CD4-positive, CD25-positive, alpha-beta regulatory T cell (primary cell): ENCODE results near the gene BRD7. TPM values are rescaled to one million over a fixed set of nuclear protein-coding genes. Genes with fewer than 3 reads are reported as not detected.

Experiments used
- ATAC-seq, 2 donors: fragments of 150-1000 bp; cut with Tn5 transposase; one replicate each; pipeline ENCODE4 v1.10.0; 2021; ENCODE audit warnings: low read depth in 2 of 2, moderate number of reproducible peaks in 2 of 2, moderate library complexity in 1 of 2
- DNase-seq, 3 donors: peaks; one replicate each; pipeline versions ENCODE4 v3.0.0 to v3.0.0-alpha.2; 2012 to 2022; ENCODE audit warnings: mixed read lengths in 1 of 3
- H3K27ac ChIP-seq: one replicate; pipeline ENCODE4 v1.7.0; 2013; ENCODE audit warnings: mild to moderate bottlenecking, low read length; ENCODE audit not compliant: insufficient read depth, poor library complexity, severe bottlenecking
- H3K27me3 ChIP-seq: one replicate; pipeline ENCODE4 v1.7.0; 2013; ENCODE audit warnings: low read length; ENCODE audit not compliant: control insufficient read depth, insufficient read depth
- H3K36me3 ChIP-seq: one replicate; pipeline ENCODE4 v1.7.0; 2013; ENCODE audit warnings: mild to moderate bottlenecking, low read length, moderate library complexity; ENCODE audit not compliant: control insufficient read depth, insufficient read depth
- H3K4me1 ChIP-seq: 2 replicates; pipeline ENCODE4 v1.7.0; 2013; ENCODE audit warnings: mild to moderate bottlenecking, low read length; ENCODE audit not compliant: insufficient read depth, control insufficient read depth, poor library complexity, severe bottlenecking
- H3K4me3 ChIP-seq: one replicate; pipeline ENCODE4 v1.7.0; 2013; ENCODE audit warnings: low read depth, mild to moderate bottlenecking, low read length, moderate library complexity
- H3K9me3 ChIP-seq, 2 experiments: 1 replicate in 1 of 2; 2 replicates in 1 of 2; pipeline ENCODE4 v1.7.0; 2013; ENCODE audit warnings: low read length in 2 of 2, mild to moderate bottlenecking in 1 of 2, moderate library complexity in 1 of 2; ENCODE audit not compliant: control insufficient read depth in 2 of 2
- H3K27ac Mint-ChIP-seq, 3 donors: one replicate each; pipeline ENCODE4 v1.8.0; 2020 to 2022; ENCODE audit warnings: mild to moderate bottlenecking in 3 of 3, mixed read lengths in 3 of 3, moderate library complexity in 2 of 3
- H3K27me3 Mint-ChIP-seq: one replicate; pipeline ENCODE4 v1.8.0; 2022; ENCODE audit warnings: mild to moderate bottlenecking, mixed read lengths
- H3K36me3 Mint-ChIP-seq: one replicate; pipeline ENCODE4 v1.8.0; 2020; ENCODE audit warnings: mixed read lengths
- H3K4me1 Mint-ChIP-seq, 4 donors: one replicate each; pipeline ENCODE4 v1.8.0; 2020 to 2022; ENCODE audit warnings: mixed read lengths in 4 of 4, mild to moderate bottlenecking in 1 of 4
- H3K4me3 Mint-ChIP-seq, 4 donors: one replicate each; pipeline ENCODE4 v1.8.0; 2020 to 2022; ENCODE audit warnings: mild to moderate bottlenecking in 4 of 4, mixed read lengths in 4 of 4, moderate library complexity in 3 of 4
- H3K9me3 Mint-ChIP-seq, 7 donors: one replicate each; pipeline ENCODE4 v1.8.0; 2020 to 2022; ENCODE audit warnings: mixed read lengths in 7 of 7, mild to moderate bottlenecking in 3 of 7, moderate library complexity in 2 of 7
- polyA plus RNA-seq, 4 donors: library from polyadenylated mRNA; unstranded; fragments of 300-500 nt; fragmentation: Illumina TruSeq; gene quantifications; one replicate each; pipeline ENCODE4 v1.2.3, GENCODE V29; 2021
- total RNA-seq: library from RNA; stranded (reverse); gene quantifications from one replicate; pipeline ENCODE4 v1.2.3, GENCODE V29; 2022

The BRD7 gene
- total and polyA plus RNA-seq, 5 donors from 2014 or later = 23.3 to 88.6 (median 37.4) TPM

- Mint-ChIP-seq H3K36me3 (peaks cover 53% of the 10 kb centered on the region), H3K9me3 (peaks cover 0 to 2% (median 0%) of the 10 kb centered on the region in 7 donors), H3K4me3 (peak overlapping the region in 1 of 4 donors; percentile 74), H3K4me1 (peaks cover 39 to 64% (median 55%) of the 10 kb centered on the region in 4 donors), H3K27me3 (no peaks in the 10 kb centered on the region), H3K27ac (peak overlapping the region; percentile 89 to 94 (median 93))
- Histone ChIP-seq H3K4me1 (peaks cover 50% of the 10 kb centered on the region), H3K27me3 (no peaks in the 10 kb centered on the region), H3K9me3 (no peaks in the 10 kb centered on the region), H3K4me3 (no peak overlapping the region), H3K36me3 (peaks cover 30% of the 10 kb centered on the region), H3K27ac (peak overlapping the region; percentile 90)
- DNase-seq (no peak), ATAC-seq (no peak)
These were observed 34.4 kb downstream of the BRD7 start for GRCh38 chr16:50334106-50334975.

- no peaks in the 10 kb centered on the region for H3K27me3 Mint-ChIP-seq
- Histone ChIP-seq H3K4me3 (no peak overlapping the region), H3K9me3 (no peaks in the 10 kb centered on the region), H3K27ac (no peak overlapping the region), H3K27me3 (no peaks in the 10 kb centered on the region), H3K4me1 (peaks cover 39% of the 10 kb centered on the region), H3K36me3 (peaks cover 38% of the 10 kb centered on the region)
- peak overlapping the region in 1 of 3 donors; percentile 42 for H3K27ac Mint-ChIP-seq
- DNase-seq = no peak
- peaks cover 0 to 2% (median 0%) of the 10 kb centered on the region in 7 donors for H3K9me3 Mint-ChIP-seq
- no peak overlapping the region for H3K4me3 Mint-ChIP-seq
- H3K36me3 Mint-ChIP-seq = peaks cover 44% of the 10 kb centered on the region
- no peak for ATAC-seq
- peaks cover 31 to 58% (median 51%) of the 10 kb centered on the region in 4 donors for H3K4me1 Mint-ChIP-seq
These were observed 36.2 kb downstream of the BRD7 start for GRCh38 chr16:50332599-50332998.

GRCh38 chr16:50331570-50331969 is 37.2 kb downstream of the BRD7 start:
- no peak overlapping the region for H3K4me3 Mint-ChIP-seq
- H3K36me3 Mint-ChIP-seq = peaks cover 43% of the 10 kb centered on the region
- no peak overlapping the region for H3K27ac ChIP-seq

GRCh38 chr16:50329446-50330189 is 39.2 kb downstream of the BRD7 start:
- peaks cover 21% of the 10 kb centered on the region for H3K4me1 ChIP-seq
- H3K36me3 ChIP-seq = peaks cover 49% of the 10 kb centered on the region
- H3K27me3 Mint-ChIP-seq = no peaks in the 10 kb centered on the region
- H3K9me3 Mint-ChIP-seq = no peaks in the 10 kb centered on the region
- H3K36me3 Mint-ChIP-seq = peaks cover 39% of the 10 kb centered on the region
- peak overlapping the region in 1 of 4 donors; percentile 46 for H3K4me3 Mint-ChIP-seq
- peak overlapping the region; percentile 28 for H3K27ac ChIP-seq
- peak overlapping the region; percentile 58 to 78 (median 73) for H3K27ac Mint-ChIP-seq
- no peaks in the 10 kb centered on the region for H3K27me3 ChIP-seq
- no peaks in the 10 kb centered on the region for H3K9me3 ChIP-seq
- H3K4me3 ChIP-seq = no peak overlapping the region
- ATAC-seq = no peak
- no peak for DNase-seq
- peaks cover 22 to 47% (median 44%) of the 10 kb centered on the region in 4 donors for H3K4me1 Mint-ChIP-seq

More at GRCh38 chr16:50331570-50331969, 37.2 kb downstream of the BRD7 start:
- Mint-ChIP-seq H3K4me1 (peaks cover 33 to 57% (median 52%) of the 10 kb centered on the region in 4 donors), H3K9me3 (peaks cover 0 to 2% (median 0%) of the 10 kb centered on the region in 7 donors), H3K27ac (peak overlapping the region in 1 of 3 donors; percentile 94), H3K27me3 (no peaks in the 10 kb centered on the region)
- Histone ChIP-seq H3K27me3 (no peaks in the 10 kb centered on the region), H3K4me3 (no peak overlapping the region), H3K36me3 (peaks cover 38% of the 10 kb centered on the region), H3K9me3 (no peaks in the 10 kb centered on the region), H3K4me1 (peaks cover 37% of the 10 kb centered on the region)
- DNase-seq (no peak), ATAC-seq (no peak)

GRCh38 chr16:50326835-50327465 is 41.8 kb downstream of the BRD7 start:
- peak; percentile 58 to 90 (median 79) for DNase-seq
- Mint-ChIP-seq H3K9me3 (no peaks in the 10 kb centered on the region), H3K4me3 (peak overlapping the region in 3 of 4 donors; percentile 7 to 48 (median 11)), H3K27ac (peak overlapping the region; percentile 73 to 94 (median 79)), H3K4me1 (peaks cover 25 to 56% (median 48%) of the 10 kb centered on the region in 4 donors), H3K27me3 (no peaks in the 10 kb centered on the region), H3K36me3 (peaks cover 22% of the 10 kb centered on the region)
- peak overlapping the region; percentile 45 for H3K4me3 ChIP-seq
- H3K4me1 ChIP-seq = peaks cover 21% of the 10 kb centered on the region
- H3K36me3 ChIP-seq = peaks cover 53% of the 10 kb centered on the region
- peak overlapping the region; percentile 76 for H3K27ac ChIP-seq
- ATAC-seq = peak; percentile 89 to 91
- no peaks in the 10 kb centered on the region for H3K27me3 ChIP-seq
- no peaks in the 10 kb centered on the region for H3K9me3 ChIP-seq

- Mint-ChIP-seq H3K4me3 (no peak overlapping the region), H3K27ac (peak overlapping the region in 2 of 3 donors; percentile 73 to 83), H3K27me3 (no peaks in the 10 kb centered on the region), H3K9me3 (no peaks in the 10 kb centered on the region), H3K4me1 (peaks cover 29 to 53% (median 45%) of the 10 kb centered on the region in 4 donors), H3K36me3 (peaks cover 21% of the 10 kb centered on the region)
- Histone ChIP-seq H3K9me3 (no peaks in the 10 kb centered on the region), H3K36me3 (peaks cover 60% of the 10 kb centered on the region), H3K27me3 (no peaks in the 10 kb centered on the region), H3K4me3 (no peak overlapping the region), H3K4me1 (peaks cover 21% of the 10 kb centered on the region), H3K27ac (peak overlapping the region; percentile 76)
- ATAC-seq (no peak), DNase-seq (no peak)
These were observed 42.5 kb downstream of the BRD7 start for GRCh38 chr16:50326264-50326663.

- H3K27ac ChIP-seq = peak overlapping the region; percentile 38
- no peak overlapping the region for H3K4me3 ChIP-seq
- Mint-ChIP-seq H3K27ac (peak overlapping the region; percentile 37 to 90 (median 88)), H3K4me1 (peaks cover 25 to 56% (median 40%) of the 10 kb centered on the region in 4 donors), H3K27me3 (no peaks in the 10 kb centered on the region), H3K36me3 (peaks cover 26% of the 10 kb centered on the region), H3K4me3 (no peak overlapping the region), H3K9me3 (no peaks in the 10 kb centered on the region)
- H3K9me3 ChIP-seq = no peaks in the 10 kb centered on the region
- H3K27me3 ChIP-seq = no peaks in the 10 kb centered on the region
- H3K36me3 ChIP-seq = peaks cover 72% of the 10 kb centered on the region
- ATAC-seq (no peak), DNase-seq (no peak)
- H3K4me1 ChIP-seq = peaks cover 21% of the 10 kb centered on the region
These were observed 44.4 kb downstream of the BRD7 start for GRCh38 chr16:50324345-50324744.
